ELF-1 (cell line): ENCODE data around the gene CLIP4.
"Not testable (repeated sequence)": the region's sequence is repeated elsewhere in the genome, so short reads cannot be mapped to it uniquely, and the experiment has no call there.

Source experiments
- DNase-seq: peaks from one replicate; pipeline ENCODE4 v3.0.0-alpha.2; 2016; ENCODE audit warnings: low read depth, low spot score

CLIP4 gene

GRCh38 chr2:29114946-29115609, at the start of gene CLIP4:
CLIP4 (plus strand) TSS chr2:29115415; CDS start chr2:29121389, 5,974 bp downstream.
- DNase-seq = peak; percentile 25

GRCh38 chr2:29066271-29066860, 48.8 kb upstream of the CLIP4 start:
- DNase-seq = no peak

GRCh38 chr2:29066997-29067605, 48.1 kb upstream of the CLIP4 start:
- DNase-seq = no peak

- DNase-seq = no peak
Observed at GRCh38 chr2:29068513-29068912, 46.7 kb upstream of the CLIP4 start.

GRCh38 chr2:29070526-29070925, 44.7 kb upstream of the CLIP4 start:
- no peak for DNase-seq

- DNase-seq = no peak
Observed at GRCh38 chr2:29071032-29071975, 43.9 kb upstream of the CLIP4 start.

GRCh38 chr2:29072251-29072650, 43.0 kb upstream of the CLIP4 start:
- no peak for DNase-seq

GRCh38 chr2:29072971-29073725, 42.1 kb upstream of the CLIP4 start:
- DNase-seq = no peak

- DNase-seq = no peak
Observed at GRCh38 chr2:29073933-29074332, 41.3 kb upstream of the CLIP4 start.

GRCh38 chr2:29074411-29074810, 40.8 kb upstream of the CLIP4 start, which contains the start of gene PCARE:
PCARE (minus strand) TSS chr2:29074523; CDS start chr2:29074261, 262 bp downstream.
- DNase-seq = no peak

- DNase-seq = no peak
Observed at GRCh38 chr2:29075894-29076705, 39.1 kb upstream of the CLIP4 start.

GRCh38 chr2:29079887-29080286, 35.3 kb upstream of the CLIP4 start:
- no peak for DNase-seq

- DNase-seq = no peak
Observed at GRCh38 chr2:29080886-29081743, 34.1 kb upstream of the CLIP4 start.

- DNase-seq = no peak
Observed at GRCh38 chr2:29082804-29083495, 32.3 kb upstream of the CLIP4 start.

GRCh38 chr2:29084554-29084953, 30.7 kb upstream of the CLIP4 start:
- no peak for DNase-seq

- DNase-seq = not testable (repeated sequence)
Observed at GRCh38 chr2:29090311-29090710, 24.9 kb upstream of the CLIP4 start.

GRCh38 chr2:29096969-29097368, 18.2 kb upstream of the CLIP4 start:
- no peak for DNase-seq

- no peak for DNase-seq
Observed at GRCh38 chr2:29097569-29097968, 17.6 kb upstream of the CLIP4 start.

GRCh38 chr2:29100564-29100963, 14.7 kb upstream of the CLIP4 start:
- DNase-seq = no peak
